Keratinocyte (primary cell): ENCODE measurements around the gene SLCO2B1. TPM values are rescaled to one million over a fixed set of nuclear protein-coding genes. Genes with fewer than 3 reads are reported as not detected.

Experiments
- DNase-seq: peaks from one replicate; pipeline ENCODE4 v3.0.0-alpha.2; 2011; ENCODE audit warnings: low read depth, missing footprints, low spot score
- FAIRE-seq: peaks from 2 replicates; lab custom pipeline; 2011; peaks lifted over from hg19 to GRCh38; lab: Jason Lieb, UNC
- H2AFZ ChIP-seq: 2 replicates; pipeline ENCODE4 v1.6.0; 2012; ENCODE audit warnings: low read length, control low read depth, inconsistent platforms; ENCODE audit not compliant: control insufficient read depth
- H3K27ac ChIP-seq: 2 replicates; pipeline ENCODE4 v1.5.1; 2011; ENCODE audit warnings: low read length; ENCODE audit not compliant: control insufficient read depth, insufficient read depth
- H3K27me3 ChIP-seq: 3 replicates; pipeline ENCODE4 v1.6.0; 2011; ENCODE audit warnings: low read length; ENCODE audit not compliant: control insufficient read depth, insufficient read depth; ENCODE audit errors: extremely low read depth
- H3K36me3 ChIP-seq, 2 experiments: 2 replicates in 1 of 2; 3 replicates in 1 of 2; pipeline ENCODE4 v1.5.1; 2011; ENCODE audit warnings: low read length in 2 of 2, mild to moderate bottlenecking in 1 of 2; ENCODE audit not compliant: control insufficient read depth in 2 of 2, insufficient read depth in 2 of 2; ENCODE audit errors: extremely low read depth in 1 of 2
- H3K4me1 ChIP-seq: 3 replicates; pipeline ENCODE4 v1.5.1; 2011; ENCODE audit warnings: low read length; ENCODE audit not compliant: control insufficient read depth, insufficient read depth; ENCODE audit errors: extremely low read depth
- H3K4me2 ChIP-seq: 3 replicates; pipeline ENCODE4 v1.6.0; 2011; ENCODE audit warnings: low read depth, low read length; ENCODE audit not compliant: control insufficient read depth, insufficient read depth; ENCODE audit errors: extremely low read depth
- H3K4me3 ChIP-seq, 3 experiments: fragments of 200-600 bp in 1 of 3; sonication (generic) in 1 of 3; 2 replicates in 2 of 3; 3 replicates in 1 of 3; pipeline ENCODE4 v1.5.1; 2011 to 2016; ENCODE audit warnings: low read length in 3 of 3, mild to moderate bottlenecking in 3 of 3, control low read depth in 2 of 3, inconsistent platforms in 1 of 3, low read depth in 1 of 3, mixed read lengths in 1 of 3, mixed run types in 1 of 3, moderate library complexity in 1 of 3; ENCODE audit not compliant: control insufficient read depth in 2 of 3, insufficient read depth in 2 of 3; ENCODE audit errors: extremely low read depth in 1 of 3
- H3K79me2 ChIP-seq: 2 replicates; pipeline ENCODE4 v1.6.0; 2012; ENCODE audit warnings: low read length; ENCODE audit not compliant: control insufficient read depth, insufficient read depth
- H3K9ac ChIP-seq: 3 replicates; pipeline ENCODE4 v1.6.0; 2011; ENCODE audit warnings: low read length; ENCODE audit not compliant: control insufficient read depth, insufficient read depth; ENCODE audit errors: extremely low read depth
- H3K9me1 ChIP-seq: 3 replicates; pipeline ENCODE4 v1.6.0; 2011; ENCODE audit warnings: low read length; ENCODE audit not compliant: control insufficient read depth, insufficient read depth; ENCODE audit errors: extremely low read depth
- H3K9me3 ChIP-seq: 2 replicates; pipeline ENCODE4 v1.5.1; 2012; ENCODE audit warnings: low read depth, low read length; ENCODE audit not compliant: control insufficient read depth
- H4K20me1 ChIP-seq: 3 replicates; pipeline ENCODE4 v1.6.0; 2011; ENCODE audit warnings: low read length; ENCODE audit not compliant: control insufficient read depth, insufficient read depth; ENCODE audit errors: extremely low read depth
- CTCF ChIP-seq, 3 experiments: IDR thresholded peaks in 1 of 3; conservative IDR thresholded peaks in 1 of 3; optimal IDR thresholded peaks in 1 of 3; 2 replicates in 2 of 3; 3 replicates in 1 of 3; pipeline versions ENCODE3 to v1.5.1; 2011; ENCODE audit warnings: low read length in 3 of 3, mild to moderate bottlenecking in 3 of 3, moderate library complexity in 2 of 3, control low read depth in 1 of 3, inconsistent platforms in 1 of 3; ENCODE audit not compliant: insufficient read depth in 2 of 3; ENCODE audit errors: extremely low read depth in 1 of 3
- EZH2 ChIP-seq: IDR thresholded peaks from one replicate; pipeline ENCODE4 v1.6.1; 2012; ENCODE audit warnings: inconsistent platforms, mild to moderate bottlenecking, low read length, moderate library complexity
- dilution Hi-C: fragments of 300-500 bp; cut with MboI; formaldehyde crosslinking; loops from one replicate; pipeline ENCODE4 v1.7.0; 2020; ENCODE audit warnings: low sequenced_read_pairs; ENCODE audit not compliant: extremely low pct_ligation_motif_present
- polyA plus RNA-seq, 5 experiments: library from polyadenylated mRNA; depleted of rRNA in 3 of 5; stranded (reverse) in 3 of 5; stranded (forward) in 1 of 5; unstranded in 1 of 5; fragments of >200 nt; gene quantifications; 1 replicate in 1 of 5; 2 replicates in 3 of 5; 3 replicates in 1 of 5; pipeline versions ENCODE4 v1.2.1 to v1.2.3, GENCODE V29; 2011 to 2012; ENCODE audit warnings: missing spikeins in 2 of 5, low read depth in 1 of 5, low replicate concordance in 1 of 5

SLCO2B1 gene
- polyA plus RNA-seq, 1 donor (not counting 4 experiments of a cell fraction or from before 2014, with no cell fraction given) = not detected

GRCh38 chr11:75242722-75243600, 92.1 kb downstream of the SLCO2B1 start:
- no peaks in the 10 kb centered on the region for H3K9me1 ChIP-seq

GRCh38 chr11:75244052-75244814, 93.3 kb downstream of the SLCO2B1 start:
- no peaks in the 10 kb centered on the region for H3K9me1 ChIP-seq
- no peak overlapping the region for H3K4me3 ChIP-seq
- no peak for TF ChIP-seq EZH2
- TF ChIP-seq CTCF (optimal IDR thresholded peaks at IDR 0.05 in 1 of 3, IDR thresholded peaks at IDR 0.05 in 1 of 3, conservative IDR thresholded peaks at IDR 0.05 in 1 of 3; ENCODE audit: extremely low read depth in 1 of 3, insufficient read depth in 2 of 3, low read length in 3 of 3) = no peak
- no peak for DNase-seq
- dilution Hi-C loops = no loop called here
- no peaks in the 10 kb centered on the region for H3K79me2 ChIP-seq
- H3K9ac ChIP-seq = no peak overlapping the region
- H2AFZ ChIP-seq = no peak overlapping the region
- peaks cover 48% of the 10 kb centered on the region for H3K27me3 ChIP-seq
- no peak overlapping the region for H3K27ac ChIP-seq
- H3K4me2 ChIP-seq = no peak overlapping the region
- no peaks in the 10 kb centered on the region for H3K9me3 ChIP-seq
- no peak for FAIRE-seq
- H4K20me1 ChIP-seq = no peaks in the 10 kb centered on the region
- no peaks in the 10 kb centered on the region for H3K36me3 ChIP-seq
- H3K4me1 ChIP-seq = no peaks in the 10 kb centered on the region

More at GRCh38 chr11:75242722-75243600, 92.1 kb downstream of the SLCO2B1 start:
- Histone ChIP-seq H3K9me3 (no peaks in the 10 kb centered on the region), H2AFZ (no peak overlapping the region), H3K4me1 (no peaks in the 10 kb centered on the region), H3K27ac (no peak overlapping the region), H4K20me1 (no peaks in the 10 kb centered on the region), H3K27me3 (peaks cover 53% of the 10 kb centered on the region), H3K36me3 (no peaks in the 10 kb centered on the region), H3K9ac (no peak overlapping the region), H3K4me3 (no peak overlapping the region), H3K4me2 (no peak overlapping the region), H3K79me2 (no peaks in the 10 kb centered on the region)
- dilution Hi-C loops = no loop called here
- TF ChIP-seq EZH2 = no peak
- DNase-seq (no peak), FAIRE-seq (no peak)
